GM19193 (cell line): Measurements from ENCODE around the gene ARL13A.

ENCODE experiments used
- POLR2A ChIP-seq: IDR thresholded peaks from 4 replicates; pipeline ENCODE4 v1.6.1; 2011; ENCODE audit not compliant: insufficient read depth, insufficient read length; ENCODE audit errors: extremely low read depth

ARL13A gene

GRCh38 chrX:100969408-100969807 is at the start of gene ARL13A:
TSS of gene ARL13A (plus strand) at chrX:100969708. CDS start at chrX:100973690, 3,982 bp downstream.
- TF ChIP-seq POLR2A: no peak

- TF ChIP-seq POLR2A: no peak
Measured at GRCh38 chrX:100924375-100924774, 45.1 kb upstream of the ARL13A start.

DNA sequence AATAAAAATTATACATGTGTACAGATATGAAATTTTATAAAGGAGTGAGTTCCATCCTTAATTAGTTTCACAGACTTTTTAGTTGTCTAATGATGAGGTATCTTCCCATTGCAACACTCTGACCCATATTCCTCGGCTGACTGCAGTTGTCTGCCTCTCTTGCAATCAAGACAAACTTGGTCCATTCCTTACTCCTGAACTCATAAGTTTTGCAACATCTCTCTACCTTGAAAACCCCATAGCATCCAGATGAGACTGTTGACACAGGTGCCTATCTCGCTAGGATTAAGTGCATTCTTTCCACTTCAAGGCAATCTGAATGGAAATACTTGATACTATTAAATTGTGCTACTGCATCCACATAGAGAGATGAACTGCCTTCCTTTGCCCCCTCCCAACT is 43.1 kb upstream of the ARL13A start:
- no peak for TF ChIP-seq POLR2A

- TF ChIP-seq POLR2A: no peak
Measured at GRCh38 chrX:100928660-100929613, 40.6 kb upstream of the ARL13A start, which contains the start of gene XKRX. TSS of gene XKRX (minus strand) at chrX:100928917. CDS start at chrX:100928304, 613 bp downstream.

DNA sequence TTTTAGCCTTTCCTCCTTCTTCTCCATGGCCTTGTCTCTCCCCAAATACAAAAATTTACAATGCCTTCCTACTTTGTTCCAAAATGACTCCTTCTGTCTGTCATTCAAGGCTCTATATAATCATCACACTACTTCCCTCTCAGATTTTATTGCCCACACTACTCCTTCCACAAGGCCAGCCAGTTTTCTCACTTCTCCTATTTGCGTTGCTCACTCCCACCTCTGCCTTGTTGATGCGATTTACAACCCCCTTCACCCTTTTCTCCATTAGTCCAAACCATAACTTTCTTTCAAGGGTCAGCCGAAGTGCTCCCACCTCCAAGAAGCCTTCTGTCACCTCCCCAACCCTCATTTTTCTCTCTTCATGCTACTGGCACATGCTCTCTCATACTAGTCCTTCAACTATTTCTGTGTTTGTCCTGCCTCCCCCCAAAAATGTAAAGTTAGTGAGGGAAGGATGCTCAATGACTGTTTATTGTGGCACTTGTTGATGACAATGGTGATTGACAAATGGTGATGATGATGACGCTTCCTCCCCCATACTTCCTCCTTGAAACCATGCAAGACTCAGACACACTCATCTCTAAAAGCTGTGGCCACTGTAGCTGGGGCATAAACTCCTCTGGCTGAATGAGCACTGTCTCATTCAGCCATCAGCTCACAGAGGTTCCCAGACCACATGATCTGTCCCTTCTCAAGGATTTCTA is 38.1 kb upstream of the ARL13A start:
- TF ChIP-seq POLR2A: no peak

GRCh38 chrX:100931925-100932285 is 37.6 kb upstream of the ARL13A start:
- no peak for TF ChIP-seq POLR2A

DNA sequence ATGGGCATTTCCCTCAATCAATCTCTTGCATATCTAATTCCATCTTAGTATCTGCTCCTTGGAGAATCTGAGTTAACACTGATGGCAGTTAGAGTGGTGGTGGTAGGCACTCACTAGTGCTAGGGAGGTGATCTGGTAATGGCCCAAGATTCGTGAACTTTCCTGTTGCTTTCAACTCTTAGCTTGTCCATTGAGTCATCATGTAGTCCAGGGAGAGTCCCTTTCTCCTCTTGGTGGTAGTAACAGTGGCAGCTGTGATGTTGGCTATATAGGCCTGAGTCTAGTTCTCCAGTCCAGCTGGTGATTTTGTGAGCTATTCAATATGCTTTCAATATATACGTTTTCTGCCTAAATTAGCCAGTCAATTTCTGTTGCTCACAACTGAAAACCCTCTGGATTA is 33.7 kb upstream of the ARL13A start:
- no peak for TF ChIP-seq POLR2A

- TF ChIP-seq POLR2A: no peak
Measured at GRCh38 chrX:100939333-100939732, 30.2 kb upstream of the ARL13A start.

- no peak for TF ChIP-seq POLR2A
Measured at GRCh38 chrX:100944601-100945000, 24.9 kb upstream of the ARL13A start.

GRCh38 chrX:100946299-100946927 is 23.1 kb upstream of the ARL13A start:
- no peak for TF ChIP-seq POLR2A

GRCh38 chrX:100948557-100948956 is 21.0 kb upstream of the ARL13A start:
- no peak for TF ChIP-seq POLR2A

DNA sequence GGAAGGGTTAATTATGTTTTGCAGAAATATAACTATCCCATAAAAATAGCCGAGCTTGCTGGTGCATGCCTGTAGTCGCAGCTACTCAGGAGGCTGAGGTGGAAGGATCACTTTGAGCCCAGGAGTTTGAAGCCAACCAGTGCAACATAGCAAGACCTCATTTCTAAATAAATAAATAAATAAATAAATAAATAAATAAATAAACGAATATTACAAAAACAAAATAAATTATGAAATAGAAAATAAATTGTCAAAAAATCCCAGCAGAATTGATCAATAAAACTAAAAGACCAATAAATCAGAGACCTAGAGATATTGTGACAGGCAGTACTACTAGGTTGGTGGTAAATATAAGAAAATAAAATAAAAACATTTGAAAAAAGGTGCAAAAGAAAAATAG is 6.7 kb upstream of the ARL13A start:
- TF ChIP-seq POLR2A: no peak

GRCh38 chrX:100964362-100964761 is 5.1 kb upstream of the ARL13A start:
- no peak for TF ChIP-seq POLR2A

GRCh38 chrX:100969936-100970335 is 428 bp downstream of the ARL13A start:
- no peak for TF ChIP-seq POLR2A

DNA sequence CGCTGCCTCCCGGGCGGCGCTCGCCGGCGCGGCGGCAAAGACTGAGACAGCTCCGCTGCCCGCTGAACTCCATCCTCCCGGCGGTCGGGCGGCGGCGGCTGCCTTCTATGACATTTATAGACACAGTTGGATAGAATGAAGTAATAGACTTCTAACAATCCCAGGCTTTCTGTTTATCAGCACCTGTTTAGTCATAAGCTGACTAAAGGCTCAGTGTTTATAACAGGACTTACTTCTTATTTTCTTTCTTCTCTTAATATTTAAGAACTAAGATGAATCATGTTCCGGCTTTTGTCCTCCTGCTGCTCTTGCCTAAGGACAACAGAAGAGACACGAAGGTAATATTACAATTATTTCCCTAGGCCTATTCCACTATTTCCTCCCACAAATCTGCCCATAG is 3.9 kb downstream of the ARL13A start:
- TF ChIP-seq POLR2A: no peak

DNA sequence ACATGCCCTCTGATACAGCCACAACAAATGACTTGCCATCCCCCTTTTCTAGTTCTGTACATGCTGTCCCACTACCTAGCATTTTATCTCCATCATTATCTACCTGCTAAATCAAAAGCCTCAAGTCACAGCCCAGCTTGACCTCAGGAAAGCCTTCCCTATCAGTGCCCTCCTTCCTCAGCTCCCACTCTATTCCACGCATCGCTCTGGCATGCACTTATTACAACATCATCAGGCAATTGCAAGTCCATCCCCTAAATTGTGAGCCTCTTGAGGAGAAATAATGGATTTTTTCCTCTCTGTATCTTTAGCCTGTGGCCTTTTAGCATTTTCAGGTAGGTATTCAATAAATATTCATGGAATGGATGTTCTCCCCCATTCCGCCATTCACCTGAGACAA is 5.7 kb downstream of the ARL13A start:
- TF ChIP-seq POLR2A: no peak

GRCh38 chrX:100976211-100976610 is 6.7 kb downstream of the ARL13A start:
- TF ChIP-seq POLR2A: no peak
